ENCODE data around the gene TIAM2. TPM values are rescaled to one million over a fixed set of nuclear protein-coding genes. Genes with fewer than 3 reads are reported as not detected.

The TIAM2 gene
- total and polyA plus RNA-seq, 2 experiments from 2014 or later: 14.2 to 24.4 TPM

GRCh38 chr6:155157101-155157500, 162.0 kb downstream of the TIAM2 start (continued):
- TF ChIP-seq ZNF462 (CRISPR knock-in tag; IDR thresholded peaks at IDR 0.05) (no peak), CTCF (conservative IDR thresholded peaks at IDR 0.05; ENCODE audit: low read depth in 2 of 2) (no peak), EZH2phosphoT487 (IDR thresholded peaks at IDR 0.05; ENCODE audit: unreplicated experiment) (no peak), NANOG (IDR thresholded peaks at IDR 0.05; ENCODE audit: borderline replicate concordance) (no peak), JUNB (IDR thresholded peaks at IDR 0.05; ENCODE audit: unreplicated experiment) (no peak), STAT1 (IDR thresholded peaks at IDR 0.05; ENCODE audit: unreplicated experiment) (no peak)

- no peak overlapping the region for H3K4me3 Mint-ChIP-seq
Measured at GRCh38 chr6:155158030-155158843, 163.1 kb downstream of the TIAM2 start.

More at GRCh38 chr6:155158030-155158843, 163.1 kb downstream of the TIAM2 start:
- H3K79me2 ChIP-seq (replicated peaks; ENCODE audit: insufficient read depth): no peaks in the 10 kb centered on the region; the same call in 1 of the 2 replicates
- H3K27me3 ChIP-seq (ENCODE audit: insufficient read depth): no peaks in the 10 kb centered on the region
- no peaks in the 10 kb centered on the region for H3K27me3 Mint-ChIP-seq (ENCODE audit: insufficient read depth, low read depth, poor library complexity)
- H3K9me3 Mint-ChIP-seq: peaks cover 8% of the 10 kb centered on the region; the same call in 1 of the 3 replicates
- no peak overlapping the region for H2AFZ ChIP-seq
- peaks cover 5% of the 10 kb centered on the region for H3K36me3 Mint-ChIP-seq (ENCODE audit: low read depth)
- no peaks in the 10 kb centered on the region for H3K36me3 ChIP-seq (ENCODE audit: insufficient read depth)
- H3K9me2 ChIP-seq (ENCODE audit: insufficient read depth): no peaks in the 10 kb centered on the region
- peaks cover 25% of the 10 kb centered on the region for H3K4me1 ChIP-seq (ENCODE audit: insufficient read depth)
- no peaks in the 10 kb centered on the region for H3F3A ChIP-seq (replicated peaks; ENCODE audit: low read depth)
- no peak overlapping the region for H3K27ac Mint-ChIP-seq
- no peak overlapping the region for H3K4me2 ChIP-seq
- no peak for ATAC-seq
- H3K4me3 ChIP-seq: no peak overlapping the region
- no peak overlapping the region for H3K27ac ChIP-seq (ENCODE audit: low read depth)
- H4K20me1 ChIP-seq (replicated peaks; ENCODE audit: insufficient read depth): no peaks in the 10 kb centered on the region
- TF ChIP-seq CTCF (conservative IDR thresholded peaks at IDR 0.05; ENCODE audit: low read depth in 2 of 2) (no peak), EZH2phosphoT487 (IDR thresholded peaks at IDR 0.05; ENCODE audit: unreplicated experiment) (no peak), ETS1 (IDR thresholded peaks at IDR 0.05) (no peak), ZNF114 (CRISPR knock-in tag; IDR thresholded peaks at IDR 0.05) (no peak), POLR2AphosphoS5 (IDR thresholded peaks at IDR 0.05; ENCODE audit: low read depth) (no peak), JUNB (IDR thresholded peaks at IDR 0.05; ENCODE audit: unreplicated experiment) (no peak)
- H3K4me1 Mint-ChIP-seq: peaks cover 24% of the 10 kb centered on the region
- DNase-seq (ENCODE audit: low spot score): no peak
